HG02642 (cell line): ENCODE data around the gene CMKLR1.

Source experiments
- ATAC-seq: cut with Tn5 transposase; IDR thresholded peaks from one replicate; pipeline ENCODE4 v1.9.1; 2021; ENCODE audit warnings: mild to moderate bottlenecking; ENCODE audit not compliant: unreplicated experiment, poor library complexity

CMKLR1 gene

DNA sequence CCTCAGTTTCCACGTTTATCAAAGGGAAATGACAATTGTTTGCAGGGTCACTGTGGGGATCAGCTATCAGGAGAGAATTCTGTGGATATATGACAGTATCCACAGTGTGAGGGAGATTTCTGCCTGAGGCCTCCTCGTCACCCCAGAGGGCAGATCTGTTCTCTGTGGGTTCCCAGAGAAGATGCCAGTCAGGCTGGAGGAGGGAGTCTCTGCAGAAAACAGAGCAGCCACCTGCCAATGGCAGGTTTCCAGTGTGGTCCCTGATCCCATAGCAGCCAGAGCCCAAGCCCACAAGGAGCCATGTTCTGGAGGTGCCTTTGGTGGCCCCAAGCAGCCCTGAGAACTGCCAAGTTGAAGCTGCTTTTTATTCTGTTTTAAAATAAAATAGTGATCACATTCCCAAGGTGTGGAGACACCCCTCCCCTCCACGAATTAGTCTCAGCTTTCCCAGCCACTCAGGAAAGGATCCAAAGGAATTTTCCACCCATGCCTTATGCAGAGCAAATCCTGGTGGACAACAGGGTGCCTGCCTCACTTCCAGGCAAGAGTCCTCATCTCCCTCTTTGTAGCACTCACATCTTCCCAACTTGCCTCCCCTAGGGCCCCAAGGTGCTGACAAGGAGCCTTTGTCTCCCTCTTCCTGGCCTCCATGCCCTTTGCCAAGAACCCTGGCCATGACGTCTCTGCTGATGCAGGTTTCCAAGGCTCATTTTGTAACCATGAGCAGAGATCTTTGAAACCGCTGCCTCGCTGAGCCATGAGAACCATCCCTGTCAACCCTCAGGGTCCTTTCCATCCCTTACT lies 20.4 kb downstream of the CMKLR1 start:
- ATAC-seq, result no peak

DNA sequence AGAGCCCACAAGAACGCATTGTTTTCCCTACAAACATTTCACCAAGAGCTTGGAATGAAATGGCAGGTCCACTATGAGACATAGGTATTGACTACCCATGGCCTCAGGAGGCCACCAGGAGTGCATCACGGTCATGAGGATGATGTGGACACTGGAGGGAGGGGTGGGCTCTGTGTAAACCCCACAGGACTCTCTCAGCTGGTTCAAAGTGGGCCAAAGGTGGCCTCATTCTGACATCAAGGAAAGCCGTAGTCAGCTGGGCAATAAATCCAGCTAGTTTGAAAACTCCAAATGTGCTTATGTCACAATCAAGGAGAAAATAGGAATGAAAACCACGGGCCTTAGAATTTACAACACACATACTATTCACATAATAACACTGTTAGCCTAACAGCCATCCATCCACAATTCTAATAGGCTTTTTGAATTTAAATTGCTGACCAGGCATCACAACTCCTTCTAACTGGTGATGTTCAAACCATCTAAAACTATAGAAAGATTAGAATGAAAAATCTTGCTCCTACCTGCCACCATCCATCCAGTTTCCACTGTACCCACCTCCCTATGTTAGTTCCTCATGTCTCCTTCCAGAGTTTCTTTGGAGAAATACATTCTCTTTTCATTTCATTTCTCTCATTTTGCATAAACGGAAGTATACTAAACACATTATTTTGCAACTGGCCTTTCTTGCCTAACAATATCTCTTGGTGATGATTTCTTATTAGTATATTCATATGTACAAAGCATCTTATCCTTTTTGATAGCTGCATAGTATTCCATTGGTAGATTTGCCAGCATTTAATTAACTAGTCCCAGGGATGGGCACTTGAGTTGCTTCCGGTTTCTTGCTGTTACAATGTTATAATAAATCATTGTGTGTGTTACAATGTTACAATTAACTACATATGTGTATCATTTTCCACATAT lies 21.5 kb downstream of the CMKLR1 start:
- ATAC-seq, result no peak

DNA sequence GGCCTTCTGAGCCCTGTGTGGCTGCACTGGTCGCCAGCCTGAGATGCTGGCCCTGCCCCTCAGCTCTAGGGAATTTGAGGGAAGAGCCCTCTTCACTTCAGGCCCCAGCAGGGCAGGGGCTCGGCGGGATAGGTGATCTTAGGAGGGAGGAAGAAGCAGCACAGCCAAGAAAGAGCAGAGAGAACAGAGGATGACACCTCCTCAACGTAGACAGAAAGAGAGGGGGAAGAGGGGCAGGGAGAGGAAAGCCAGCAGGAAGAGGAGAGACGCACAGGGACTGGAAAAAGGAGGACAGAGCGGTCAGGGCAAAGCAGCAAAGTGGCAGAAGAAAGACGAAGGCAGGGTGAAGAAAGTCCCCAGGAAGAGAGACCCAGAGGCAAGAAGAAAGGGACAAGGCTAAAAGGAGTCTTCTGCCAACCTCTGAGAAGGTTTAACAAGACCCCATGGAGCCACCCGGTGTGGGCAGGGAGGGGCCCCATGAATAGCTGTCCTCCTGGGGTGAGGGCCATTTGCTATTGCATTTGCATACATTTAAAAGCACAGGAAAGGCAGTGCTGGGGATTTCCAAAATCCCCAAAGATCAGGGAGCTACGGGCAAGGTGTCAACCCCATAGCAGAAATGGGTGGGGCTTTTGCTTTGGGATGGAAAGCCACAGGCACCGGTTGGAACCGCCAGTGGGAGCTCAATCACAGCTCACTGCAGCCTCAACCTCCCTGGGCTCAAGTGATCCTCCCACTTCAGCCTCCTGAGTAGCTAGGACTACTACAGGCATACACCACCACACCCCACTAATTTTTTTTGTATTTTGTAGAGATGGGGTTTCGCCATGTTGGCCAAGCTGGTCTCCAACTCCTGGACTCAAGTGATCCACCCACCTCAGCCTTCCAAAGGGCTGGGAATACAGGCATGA lies 22.7 kb downstream of the CMKLR1 start:
- ATAC-seq, result no peak

DNA sequence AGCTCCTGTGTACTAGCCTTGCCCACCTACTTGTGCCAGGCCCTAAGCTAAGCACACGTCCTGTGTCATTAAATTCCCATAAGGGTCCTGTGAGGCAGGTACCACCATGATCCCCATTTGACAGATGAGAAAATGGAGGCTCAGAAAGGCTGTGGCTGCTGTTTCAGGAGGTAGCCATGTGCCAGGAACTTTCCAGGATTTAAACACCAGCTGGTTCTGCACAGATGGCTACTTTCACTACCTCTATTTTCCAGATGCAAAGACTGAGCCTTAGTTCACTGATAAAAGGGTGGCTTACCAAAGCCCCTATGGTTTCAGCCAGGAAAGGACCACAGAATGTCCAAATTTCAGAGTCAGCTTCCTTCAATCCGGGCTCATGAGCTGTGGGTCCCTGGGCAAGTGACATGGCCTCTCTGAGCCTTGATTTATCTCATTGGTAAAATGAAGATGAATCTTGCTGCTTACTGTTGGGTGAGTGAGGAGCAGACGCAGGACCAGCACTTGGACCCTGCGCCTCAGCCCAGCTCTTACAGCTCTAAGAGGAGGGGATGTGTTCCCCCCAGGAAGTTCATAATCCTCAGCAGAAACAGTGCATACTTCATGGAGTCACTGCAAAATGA lies 23.5 kb downstream of the CMKLR1 start:
- no peak for ATAC-seq

DNA sequence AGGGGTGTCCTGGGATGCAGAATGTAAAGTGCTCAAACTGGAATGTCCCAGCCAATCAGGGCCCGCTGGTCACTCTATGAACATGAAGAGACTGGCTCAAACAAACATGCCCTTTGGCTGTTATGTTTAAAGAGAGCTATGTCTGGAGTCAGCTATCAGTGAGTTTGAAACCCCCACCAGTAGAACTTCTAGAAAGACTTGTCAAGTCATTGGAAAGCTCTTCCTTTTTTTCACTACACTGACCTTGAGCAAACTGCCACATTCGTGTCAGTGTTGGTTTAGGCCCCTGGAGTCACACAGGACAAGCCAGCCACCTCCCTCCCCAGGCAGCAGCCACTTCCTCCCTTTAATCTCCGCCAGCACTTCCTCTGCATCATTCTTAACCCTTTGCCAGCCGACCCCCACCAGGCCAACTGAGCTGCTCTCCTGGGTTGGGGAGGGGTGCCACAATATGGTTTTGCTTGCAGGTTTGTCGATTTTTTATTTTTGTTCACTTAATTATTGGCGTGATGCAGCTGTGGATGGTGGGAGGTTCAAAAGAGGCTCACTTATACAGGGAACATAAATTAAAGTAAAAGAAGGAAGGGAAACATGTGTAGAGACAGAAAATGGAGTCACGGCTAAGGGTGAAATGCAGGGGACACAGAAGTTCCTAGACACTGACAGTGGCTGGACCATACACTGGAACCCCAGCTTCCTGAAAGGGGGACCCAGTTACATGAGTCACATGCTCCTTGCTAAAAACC lies 25.3 kb downstream of the CMKLR1 start:
- no peak for ATAC-seq

DNA sequence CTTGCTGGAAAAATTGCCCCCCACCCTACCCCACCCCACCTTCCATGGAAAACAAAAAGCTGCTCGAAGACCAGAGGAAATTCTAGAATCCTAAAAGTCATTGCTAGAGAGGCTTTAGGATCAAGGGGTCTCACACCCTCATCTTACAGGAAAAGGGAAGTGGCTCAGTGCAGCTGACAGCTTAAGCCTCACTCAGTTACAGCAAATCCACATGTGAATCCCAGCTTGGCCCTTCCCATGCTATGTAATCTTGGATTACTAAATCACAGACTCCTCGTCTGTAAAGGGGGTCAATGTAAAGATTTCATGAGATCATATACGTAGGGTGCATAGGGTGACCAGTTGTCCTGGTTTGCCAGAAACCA lies 25.9 kb downstream of the CMKLR1 start:
- no peak for ATAC-seq

DNA sequence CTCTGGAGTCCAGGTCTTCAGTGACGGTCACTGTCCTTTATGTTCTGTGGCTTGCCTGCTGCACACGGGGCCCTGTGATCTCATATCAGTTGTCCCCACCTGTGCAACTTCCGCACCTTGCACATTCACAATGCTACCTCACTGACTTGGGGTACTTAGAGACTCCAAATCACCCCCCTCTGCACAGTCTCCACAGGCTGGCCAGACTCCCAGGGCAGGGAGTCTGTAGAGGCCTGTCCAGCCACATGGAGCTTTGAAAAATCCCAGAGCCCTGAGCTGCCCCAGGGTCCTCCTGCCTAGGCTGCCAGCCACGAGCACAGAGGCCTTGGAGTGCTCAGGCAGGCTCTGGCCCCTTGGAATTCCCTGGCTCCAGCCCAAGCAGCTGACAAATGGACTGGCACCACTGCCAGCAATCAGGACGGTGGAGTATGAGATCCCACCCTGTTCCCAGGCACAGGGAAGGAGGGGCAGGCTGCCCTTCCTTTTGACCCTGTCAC lies 26.4 kb downstream of the CMKLR1 start:
- no peak for ATAC-seq

DNA sequence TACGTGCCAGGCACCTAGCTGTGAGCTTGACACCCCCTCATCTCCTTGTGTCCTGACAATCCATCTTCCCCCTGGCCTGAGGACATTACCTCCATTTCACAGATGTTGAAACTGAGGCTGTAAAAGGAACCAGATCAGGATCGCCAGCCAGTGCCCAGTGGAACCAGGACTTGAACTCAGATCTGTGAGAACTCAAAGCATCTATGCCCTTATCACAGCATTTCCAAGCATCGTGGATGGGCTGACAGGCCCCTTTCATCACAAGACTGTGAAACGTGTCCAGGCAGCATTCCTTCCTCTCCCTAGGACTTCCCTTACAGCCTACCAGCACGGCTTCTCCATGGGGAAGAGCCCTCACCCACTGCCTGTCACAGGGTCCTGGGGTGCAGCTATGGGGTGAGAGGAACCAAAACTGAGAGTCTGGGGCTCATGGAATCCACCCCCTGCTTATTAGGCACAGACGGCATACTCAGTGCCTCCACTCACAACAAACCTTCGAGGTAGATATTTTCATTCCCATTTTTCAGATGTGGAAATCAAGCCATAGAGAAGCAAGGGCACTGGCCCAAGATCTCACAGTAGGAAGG lies 26.9 kb downstream of the CMKLR1 start:
- no peak for ATAC-seq

DNA sequence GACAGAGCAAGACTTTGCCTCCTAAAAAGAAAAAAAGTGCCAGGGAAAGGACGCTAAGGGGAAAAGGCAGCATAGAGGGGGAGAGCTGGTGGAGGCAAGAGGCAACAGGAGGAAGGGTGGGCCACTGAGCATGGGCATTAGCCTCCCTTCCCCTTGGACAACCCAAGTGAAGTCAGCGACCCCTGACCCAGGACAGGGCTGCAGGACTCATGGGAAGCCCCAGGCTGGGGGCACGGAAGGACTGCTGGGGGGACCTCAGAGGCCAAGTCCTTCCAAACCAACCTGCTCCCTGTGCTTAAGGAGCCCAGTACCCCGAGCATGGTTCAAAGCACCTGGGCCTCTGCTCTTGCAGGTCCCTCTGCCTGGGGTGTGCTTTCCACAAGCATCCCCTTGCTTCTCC lies 27.5 kb downstream of the CMKLR1 start:
- ATAC-seq, result no peak

DNA sequence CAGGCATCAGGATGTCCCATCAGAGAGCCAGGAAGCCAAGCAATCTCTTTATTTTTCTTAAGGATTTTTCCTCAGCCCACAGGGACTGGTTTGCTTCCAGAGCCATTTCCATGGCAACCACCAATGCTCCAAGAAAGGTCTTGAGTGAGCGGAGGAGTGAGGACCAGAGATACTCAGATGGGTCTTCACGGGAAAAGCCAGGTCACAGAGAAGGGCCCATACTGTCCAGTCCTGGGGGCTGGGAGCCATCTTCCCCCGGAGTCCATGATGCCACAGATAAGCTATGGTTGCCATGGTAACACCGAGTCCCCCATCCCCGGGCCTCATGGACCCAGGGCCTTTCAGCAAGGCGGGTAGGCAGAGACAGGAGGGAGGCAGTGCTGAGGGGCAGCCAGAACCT lies 28.6 kb downstream of the CMKLR1 start:
- ATAC-seq, result no peak

DNA sequence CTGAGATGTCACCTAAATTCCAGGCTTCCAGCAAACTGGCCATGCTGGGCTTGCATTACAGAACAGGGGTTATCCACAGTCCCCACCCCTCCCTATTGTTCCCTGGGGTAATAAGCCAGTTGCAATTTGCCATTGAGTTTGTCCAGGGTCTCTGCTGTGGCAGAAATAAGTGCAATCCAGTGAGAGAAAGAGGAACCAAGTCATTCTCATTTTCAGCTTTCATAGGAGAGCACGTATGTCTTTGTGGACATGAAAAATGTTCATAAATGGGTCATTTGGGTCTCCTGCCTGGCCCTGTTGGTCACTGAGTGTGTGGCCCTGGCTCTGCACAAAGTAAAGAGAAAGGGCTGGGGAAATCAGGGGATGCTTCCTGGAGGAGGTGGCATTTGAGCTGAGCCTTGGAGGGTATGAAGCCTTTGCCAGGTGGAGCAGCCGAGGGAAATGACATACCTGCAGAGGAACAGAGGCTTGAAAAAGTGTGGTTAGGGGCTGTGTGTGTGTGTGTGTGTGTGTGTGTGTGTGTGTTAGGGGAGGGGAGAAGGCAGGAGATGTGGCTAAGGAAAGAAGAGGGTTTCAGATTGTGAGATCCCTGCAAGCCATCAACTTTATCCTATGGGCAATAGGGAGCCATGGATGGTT lies 29.3 kb downstream of the CMKLR1 start:
- ATAC-seq, result no peak

DNA sequence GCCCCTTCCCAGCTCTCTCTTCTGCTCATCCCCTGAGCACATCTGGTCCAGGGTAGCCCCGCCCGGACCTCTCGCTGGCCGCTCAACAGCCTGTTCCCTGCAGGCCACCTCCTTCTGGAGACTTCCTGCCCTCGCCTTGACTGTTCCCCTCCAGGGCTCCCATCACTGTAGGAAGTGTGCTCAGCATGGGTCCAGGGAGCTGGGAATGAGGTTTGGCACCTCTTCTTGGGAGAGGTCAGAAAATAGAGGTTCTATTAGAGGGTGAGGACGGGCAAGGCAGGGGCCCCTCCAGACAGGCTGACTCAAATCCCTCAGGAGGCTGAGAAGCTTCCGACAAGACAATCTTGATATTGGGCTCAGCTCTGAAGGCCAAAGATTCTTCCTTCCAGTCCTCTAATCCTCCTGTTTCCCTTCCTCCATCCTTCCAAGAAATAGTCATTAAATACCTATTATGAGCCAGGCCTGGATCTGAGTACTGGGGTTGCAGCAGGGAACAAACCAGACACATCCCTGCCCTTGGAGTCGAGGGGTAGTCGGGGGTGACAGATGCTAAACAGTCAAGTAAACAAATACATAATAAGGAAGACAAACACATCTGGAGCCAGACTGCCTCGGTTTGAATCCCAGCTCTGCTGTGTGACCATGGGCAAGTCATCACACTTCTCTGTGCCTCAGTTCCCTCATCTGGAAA lies 30.6 kb downstream of the CMKLR1 start:
- ATAC-seq, result no peak

DNA sequence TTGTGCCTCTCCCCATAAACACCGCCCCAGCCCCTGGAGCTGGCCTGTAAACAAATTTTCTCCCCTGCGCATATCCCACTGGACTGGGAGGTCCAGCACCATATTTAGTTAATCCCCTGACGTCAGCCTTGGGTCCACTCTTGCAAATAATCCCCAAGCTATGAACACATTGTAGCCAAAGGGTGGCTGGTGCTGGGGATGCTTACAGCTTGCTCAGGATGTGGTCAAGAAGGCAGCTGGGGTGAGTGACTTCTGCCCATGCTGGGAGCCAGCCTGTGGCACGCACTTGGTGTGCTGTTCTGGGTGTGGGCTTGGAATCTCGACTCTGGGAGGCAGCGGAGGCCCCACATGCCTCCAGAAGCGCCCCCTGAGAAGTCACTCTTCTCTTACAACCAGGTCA lies 32.1 kb downstream of the CMKLR1 start:
- ATAC-seq, result no peak

DNA sequence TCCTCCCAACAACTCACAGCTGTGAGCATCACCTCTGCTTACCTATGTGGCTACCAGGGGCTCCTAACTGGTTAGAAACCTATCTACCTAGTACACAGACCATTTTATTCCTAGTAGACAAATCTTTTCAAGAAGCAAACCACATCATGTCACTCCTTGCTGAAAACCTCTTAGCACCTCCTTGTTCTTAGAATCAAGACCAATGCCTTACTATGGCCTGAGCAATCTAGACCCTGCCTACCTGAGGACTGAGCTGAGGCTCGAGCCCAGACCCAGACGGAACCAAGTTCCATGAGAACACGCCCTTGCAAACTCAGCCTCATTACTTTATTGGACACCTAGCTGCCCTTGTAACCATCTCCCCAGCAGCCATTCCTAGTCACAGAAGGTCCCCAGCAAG lies 32.6 kb downstream of the CMKLR1 start:
- ATAC-seq, result no peak

DNA sequence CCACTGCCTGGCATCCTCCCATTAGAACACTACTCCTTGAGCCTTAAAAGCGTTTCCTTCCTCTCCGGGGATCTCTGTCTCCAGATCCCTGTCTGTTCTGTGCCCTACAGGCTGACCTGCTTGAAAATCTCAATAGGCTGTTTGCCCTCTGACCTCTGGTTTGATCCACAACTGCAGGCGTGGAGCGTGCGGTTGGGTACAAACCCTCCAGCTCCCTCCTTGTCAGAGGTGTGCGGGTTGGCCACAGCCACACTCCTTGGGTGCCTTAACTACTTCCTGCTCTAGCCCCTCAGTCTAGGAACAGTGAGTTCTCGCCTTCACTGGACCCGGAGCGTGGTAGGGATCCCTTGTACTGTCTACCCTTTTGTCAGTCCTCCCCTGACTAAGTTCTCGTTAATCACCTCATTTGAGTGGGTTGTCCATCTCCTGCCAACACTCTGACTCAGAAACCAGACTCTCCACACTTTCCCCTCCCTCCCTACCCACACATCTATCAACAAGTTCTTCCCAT lies 33.1 kb downstream of the CMKLR1 start:
- ATAC-seq, result no peak

DNA sequence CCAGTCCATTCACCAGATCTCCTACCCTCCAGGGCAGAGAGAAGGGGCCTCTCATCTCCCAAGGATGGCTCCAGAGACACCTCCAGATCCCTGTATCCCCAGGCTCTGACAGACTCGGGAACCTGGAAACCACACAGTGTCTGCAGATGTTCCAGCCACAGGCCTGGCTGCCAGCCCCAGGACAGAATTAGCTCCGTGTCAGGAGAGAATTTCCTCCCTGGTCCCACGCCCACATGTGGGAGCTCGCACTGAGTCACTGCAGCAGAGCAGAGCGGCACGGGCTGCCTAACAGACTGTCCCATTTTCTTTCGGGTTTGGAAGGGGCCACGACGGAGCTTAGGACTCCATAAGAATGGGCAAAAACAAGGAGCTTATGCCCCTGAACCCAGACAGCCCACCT lies 33.6 kb downstream of the CMKLR1 start:
- no peak for ATAC-seq

DNA sequence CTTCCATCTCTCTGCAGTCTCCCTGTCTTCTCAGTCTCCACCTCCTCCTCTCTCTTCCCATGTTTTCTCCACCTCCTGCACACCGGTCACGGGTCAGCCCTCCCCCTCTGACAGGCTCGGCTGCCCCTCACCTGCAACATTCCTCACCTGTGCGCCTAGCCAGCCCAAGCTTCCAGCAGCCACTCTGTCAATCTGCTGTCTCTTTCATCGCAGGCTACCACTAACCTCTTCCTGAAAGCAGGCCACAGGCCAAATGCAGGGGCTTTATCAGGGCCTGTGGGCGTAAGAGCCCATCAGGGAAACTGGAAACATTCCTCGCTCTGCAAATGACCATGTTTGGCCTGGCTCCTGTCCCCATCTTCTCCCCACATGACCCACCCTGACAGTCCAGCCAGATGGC lies 34.5 kb downstream of the CMKLR1 start:
- no peak for ATAC-seq

DNA sequence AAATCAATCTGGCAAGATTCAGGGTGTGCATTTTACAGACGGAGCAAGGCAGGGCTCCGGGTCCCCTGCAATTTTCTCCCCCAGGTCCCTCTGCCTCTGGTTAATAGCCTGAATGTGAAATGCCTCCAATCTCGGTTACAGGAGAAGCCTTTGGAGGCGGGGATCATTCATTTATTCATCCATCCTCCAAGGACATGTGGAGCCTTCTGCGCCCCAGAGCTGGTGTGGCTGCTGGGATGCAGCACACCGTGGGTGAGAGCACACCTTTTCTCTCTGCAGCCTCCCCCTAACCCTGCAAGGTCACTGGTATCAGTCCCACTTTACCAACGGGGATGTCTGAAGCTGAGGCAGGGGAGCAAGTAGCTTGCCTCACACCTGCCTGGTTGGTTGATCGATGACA lies 35.4 kb downstream of the CMKLR1 start:
- no peak for ATAC-seq
